ENCODE results near the gene TANC1.
A peak's percentile ranks its signal among the peaks of the same experiment; 100 is the strongest.
"Not testable (repeated sequence)": the region's sequence is repeated elsewhere in the genome, so short reads cannot be mapped to it uniquely, and the experiment has no call there.

Gene TANC1

GRCh38 chr2:159124931-159125467 is 156.6 kb downstream of the TANC1 start:
- no peak for DNase-seq

DNA sequence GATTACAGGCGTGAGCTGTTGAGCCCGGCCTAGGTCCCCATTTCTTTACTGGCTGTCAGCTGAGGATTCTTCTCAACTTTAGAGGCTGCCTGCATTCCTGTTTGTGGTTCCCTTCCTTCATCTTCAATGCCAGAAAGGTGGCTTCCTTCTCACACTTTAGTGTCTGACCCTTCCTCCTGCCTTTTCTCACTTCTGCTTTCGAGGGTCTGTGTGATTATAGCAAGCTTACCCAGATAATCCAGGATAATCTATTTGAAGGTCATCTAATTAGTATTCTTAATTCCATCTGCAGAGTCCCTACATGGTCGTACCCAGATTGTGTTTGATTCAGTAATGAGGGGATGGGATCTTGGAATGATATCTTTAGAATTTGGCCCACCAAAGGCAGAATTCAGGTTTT is 157.4 kb downstream of the TANC1 start:
- no peak for DNase-seq

DNA sequence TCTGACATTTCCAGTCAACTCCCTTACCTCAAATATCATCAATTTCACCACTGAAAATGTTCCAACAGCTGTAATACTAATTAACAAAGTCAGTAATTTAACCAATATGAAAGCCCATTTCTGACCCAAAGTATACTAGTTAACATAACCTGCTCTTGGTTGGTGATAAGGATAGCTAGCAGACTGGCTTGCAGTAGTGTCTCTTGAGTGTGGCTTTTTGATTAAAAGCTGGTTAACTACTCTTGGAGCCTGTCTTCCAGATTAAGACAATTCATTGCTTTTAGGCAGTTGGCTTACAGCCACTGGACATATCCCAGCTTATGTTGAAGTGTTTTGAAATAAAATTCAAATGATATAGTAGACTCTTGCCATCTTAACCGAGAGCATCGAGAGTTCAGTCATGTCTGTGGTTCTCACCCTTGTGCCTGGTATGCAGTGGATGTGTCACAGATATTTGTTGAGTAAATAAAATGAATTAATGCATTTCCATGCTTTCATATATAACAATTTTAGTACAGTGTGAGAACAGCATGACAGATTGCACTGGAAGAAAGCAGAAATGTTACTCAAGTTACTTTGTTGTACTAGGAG is 158.1 kb downstream of the TANC1 start:
- no peak for DNase-seq

DNA sequence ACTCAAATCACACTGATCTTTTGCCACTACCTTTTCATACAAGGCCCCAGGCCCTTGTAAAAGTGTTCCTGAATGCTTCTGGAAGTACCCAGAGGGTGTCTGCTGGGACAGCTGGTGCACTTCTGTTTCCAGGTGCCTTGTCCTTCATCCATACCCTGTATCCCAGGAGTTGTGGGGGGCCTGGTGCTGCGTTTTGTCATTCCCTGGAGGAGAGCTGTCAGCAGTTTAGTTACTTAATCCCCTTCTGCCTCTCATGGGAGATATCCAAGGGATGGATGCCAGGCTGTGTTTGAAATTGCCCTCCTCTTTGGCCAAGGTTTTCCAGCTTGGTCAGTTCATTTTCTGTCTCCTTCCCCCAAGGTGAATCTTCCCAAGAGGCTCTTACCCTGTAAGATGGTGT is 159.8 kb downstream of the TANC1 start:
- DNase-seq: no peak

GRCh38 chr2:159129269-159129668 is 160.8 kb downstream of the TANC1 start:
- no peak for DNase-seq

DNA sequence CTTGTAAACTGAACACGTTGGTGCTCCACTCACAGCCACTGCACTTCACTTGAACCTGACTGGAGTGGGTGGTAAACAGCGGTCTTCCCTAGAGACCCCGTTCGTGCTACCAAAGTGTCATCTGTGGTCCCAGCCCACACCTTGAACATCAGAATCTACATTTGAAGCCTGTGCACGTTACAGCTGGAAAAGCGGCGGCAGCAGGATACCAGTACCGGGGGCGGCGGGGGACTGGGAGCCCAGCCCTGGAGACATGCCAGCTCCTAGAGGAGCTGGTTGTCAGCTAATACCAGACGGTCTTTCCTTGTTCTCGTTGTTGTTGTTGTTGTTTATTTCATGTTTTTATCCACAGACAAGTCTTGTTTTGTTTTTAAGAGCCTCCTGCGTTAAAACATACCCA is 161.4 kb downstream of the TANC1 start:
- DNase-seq: no peak

DNA sequence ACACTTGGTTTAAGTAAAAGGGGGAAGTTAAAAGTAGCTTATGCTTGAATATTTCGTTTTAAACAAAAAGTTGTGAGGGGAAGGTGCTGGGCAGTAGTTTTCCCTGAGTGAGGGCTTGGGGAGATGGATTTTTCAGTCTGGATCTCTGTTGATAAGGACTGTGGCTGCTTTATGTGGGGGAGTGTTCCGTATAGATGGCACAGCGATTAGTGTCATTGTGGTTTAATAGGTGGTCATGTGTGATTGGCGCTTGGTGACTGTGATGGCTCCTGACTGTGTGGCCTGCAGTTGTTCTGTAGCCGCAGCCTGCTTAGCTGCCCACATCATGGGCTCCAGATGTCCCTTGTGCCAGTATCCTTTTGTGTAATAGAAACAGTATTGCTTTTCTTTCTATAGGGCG is 161.9 kb downstream of the TANC1 start:
- DNase-seq: no peak

GRCh38 chr2:159131267-159131913 is 162.9 kb downstream of the TANC1 start:
- DNase-seq: no peak

DNA sequence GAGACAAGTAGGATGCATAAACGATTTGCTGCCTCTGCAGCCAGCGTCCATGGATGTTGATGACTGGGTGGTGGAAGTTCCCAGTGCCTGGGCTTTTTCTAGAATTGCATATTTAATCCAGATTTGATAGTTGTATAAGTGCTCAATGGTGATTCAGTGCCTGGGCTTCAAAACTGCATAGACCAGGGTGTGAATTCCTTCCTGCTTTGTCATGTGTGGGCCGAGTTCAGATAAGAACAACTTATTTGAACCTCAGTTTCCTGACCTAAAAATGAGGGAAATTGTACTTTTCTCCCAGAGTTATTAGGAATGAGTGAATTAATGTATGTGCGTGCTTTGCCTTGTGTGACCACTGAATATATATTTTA is 163.5 kb downstream of the TANC1 start:
- no peak for DNase-seq

- DNase-seq: peak; percentile 20
Observed at GRCh38 chr2:159133797-159134196, 165.4 kb downstream of the TANC1 start.

DNA sequence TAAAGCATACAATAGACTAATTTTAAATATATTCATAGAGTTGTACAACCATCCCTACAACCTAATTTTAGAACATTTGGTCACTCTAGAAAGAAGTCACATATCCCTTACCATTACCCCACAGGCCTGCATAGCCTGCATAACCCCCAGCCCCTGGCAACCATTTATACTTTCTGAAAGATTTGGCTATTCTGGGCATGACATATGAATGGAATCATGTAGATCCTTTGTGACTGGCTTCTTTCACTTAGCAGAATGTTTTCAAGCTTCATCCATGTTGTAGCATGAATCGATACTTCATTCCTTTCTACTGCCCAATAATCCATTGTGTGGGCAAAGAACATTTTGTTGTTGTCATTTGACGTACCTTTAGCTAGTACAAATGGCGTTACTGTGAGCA is 166.5 kb downstream of the TANC1 start:
- no peak for DNase-seq

- DNase-seq: no peak
Observed at GRCh38 chr2:159136391-159136790, 168.0 kb downstream of the TANC1 start.

GRCh38 chr2:159137511-159138241 is 169.2 kb downstream of the TANC1 start:
- DNase-seq: no peak

GRCh38 chr2:159138642-159139182 is 170.3 kb downstream of the TANC1 start:
- DNase-seq: no peak

GRCh38 chr2:159139216-159139933 is 170.9 kb downstream of the TANC1 start:
- DNase-seq: no peak

- no peak for DNase-seq
Observed at GRCh38 chr2:159140070-159140769, 171.8 kb downstream of the TANC1 start.

DNA sequence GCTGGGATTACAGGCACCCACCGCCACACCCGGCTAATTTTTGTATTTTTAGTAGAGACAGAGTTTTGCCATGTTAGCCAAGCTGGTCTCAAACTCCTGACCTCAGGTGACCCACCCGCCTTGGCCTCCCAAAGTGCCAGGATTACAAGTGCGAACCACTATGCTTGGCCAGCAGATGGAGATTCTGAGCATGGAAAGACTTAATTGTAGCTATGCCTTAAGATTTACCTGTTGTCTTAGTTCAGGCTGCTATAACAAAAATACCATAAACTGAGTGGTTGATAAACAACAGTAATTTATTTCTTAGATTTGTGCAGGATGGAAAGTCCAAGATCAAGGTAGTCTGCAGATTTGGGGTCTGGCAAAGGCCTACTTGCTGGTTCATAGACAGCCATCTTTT is 172.4 kb downstream of the TANC1 start:
- DNase-seq: not testable (repeated sequence)

DNA sequence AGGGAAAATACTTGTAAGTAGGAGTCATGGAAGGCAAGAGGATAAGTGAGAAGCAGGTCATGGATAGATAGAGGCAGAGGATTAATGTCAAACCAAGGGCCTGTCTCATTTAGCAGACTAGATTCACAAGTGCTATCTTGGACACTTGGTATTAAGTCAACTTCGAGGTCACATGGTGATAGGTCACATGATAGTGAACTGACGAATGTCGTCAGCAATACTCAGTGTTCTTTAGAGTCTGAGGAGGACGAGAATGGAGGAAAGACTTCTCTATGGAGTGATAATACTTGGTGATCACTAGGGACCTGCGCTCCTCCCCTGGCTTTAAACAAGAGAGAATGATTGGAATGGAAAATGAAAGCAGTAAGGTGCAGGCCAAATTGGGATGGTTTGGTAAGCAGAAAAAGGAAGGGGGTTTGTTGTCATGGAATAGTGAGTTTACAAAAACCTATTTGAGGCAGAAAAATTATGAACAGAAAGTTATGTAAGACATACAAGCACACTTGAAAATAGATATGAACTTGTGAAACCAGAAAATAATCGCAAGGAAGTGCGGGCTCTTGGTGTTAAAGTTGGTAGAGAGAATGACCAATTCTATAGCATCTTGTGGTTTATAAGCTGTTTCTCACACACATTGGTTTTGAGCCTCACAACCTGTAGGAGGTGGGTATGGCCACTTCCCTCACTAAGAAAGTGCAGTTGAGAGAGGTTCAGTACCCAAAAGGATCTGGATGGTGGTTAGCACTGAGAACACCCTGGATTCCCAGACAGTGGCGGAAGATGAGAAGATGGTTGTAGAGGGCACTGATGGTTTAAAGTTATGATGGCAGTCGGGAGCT is 176.6 kb downstream of the TANC1 start:
- DNase-seq: peak; percentile 49

- DNase-seq: no peak
Observed at GRCh38 chr2:159145745-159146354, 177.4 kb downstream of the TANC1 start.

- no peak for DNase-seq
Observed at GRCh38 chr2:159146996-159147666, 178.7 kb downstream of the TANC1 start.

- DNase-seq: no peak
Observed at GRCh38 chr2:159147690-159148089, 179.2 kb downstream of the TANC1 start.

Measured in CD4-positive, alpha-beta T cell treated with Interleukin-21 for 1 hour (primary cell).